GM23338 (cell line): ENCODE measurements around the gene SIDT2. TPM values are rescaled to one million over a fixed set of nuclear protein-coding genes. Genes with fewer than 3 reads are reported as not detected.
"Not testable (repeated sequence)": the region's sequence is repeated elsewhere in the genome, so short reads cannot be mapped to it uniquely, and the experiment has no call there.

Source experiments
- ATAC-seq: fragments of 200-7000 bp; cut with Tn5 transposase; 3 replicates; pipeline ENCODE4 v1.9.1; 2020
- DNase-seq: peaks from one replicate; pipeline ENCODE4 v3.0.0-alpha.2; 2015; ENCODE audit warnings: low spot score
- H2AFZ ChIP-seq: fragments of 200-600 bp; sonication (generic); 2 replicates; pipeline ENCODE4 v1.8.0; 2016; ENCODE audit warnings: antibody characterized with exemption, mild to moderate bottlenecking, moderate library complexity
- H3F3A ChIP-seq: fragments of 200-600 bp; sonication (generic); replicated peaks from 2 replicates; pipeline ENCODE4 v1.8.0; 2017; ENCODE audit warnings: antibody characterized with exemption, mixed run types, low read depth
- H3K27ac ChIP-seq: fragments of 200-600 bp; sonication (generic); 2 replicates; pipeline ENCODE4 v1.6.1; 2016; ENCODE audit warnings: low read depth
- H3K27me3 ChIP-seq: fragments of 200-600 bp; sonication (generic); 2 replicates; pipeline ENCODE4 v1.8.0; 2016; ENCODE audit warnings: mild to moderate bottlenecking, mixed run types, moderate library complexity; ENCODE audit not compliant: insufficient read depth
- H3K36me3 ChIP-seq: fragments of 200-600 bp; sonication (generic); 2 replicates; pipeline ENCODE4 v1.8.0; 2016; ENCODE audit warnings: mild to moderate bottlenecking; ENCODE audit not compliant: insufficient read depth
- H3K4me1 ChIP-seq: fragments of 200-600 bp; sonication (generic); 2 replicates; pipeline ENCODE4 v1.8.0; 2016; ENCODE audit warnings: mild to moderate bottlenecking, moderate library complexity; ENCODE audit not compliant: insufficient read depth
- H3K4me2 ChIP-seq: fragments of 200-600 bp; sonication (generic); 2 replicates; pipeline ENCODE4 v1.7.1; 2017; ENCODE audit warnings: mixed run types
- H3K4me3 ChIP-seq: fragments of 200-600 bp; sonication (generic); 2 replicates; pipeline ENCODE4 v1.6.1; 2016; ENCODE audit warnings: mixed run types
- H3K79me2 ChIP-seq: fragments of 200-600 bp; sonication (generic); replicated peaks from 2 replicates; pipeline ENCODE4 v1.8.0; 2017; ENCODE audit warnings: mild to moderate bottlenecking; ENCODE audit not compliant: insufficient read depth
- H3K9me2 ChIP-seq: fragments of 200-600 bp; sonication (generic); 2 replicates; pipeline ENCODE4 v1.8.0; 2017; ENCODE audit not compliant: insufficient read depth
- H4K20me1 ChIP-seq: fragments of 200-600 bp; sonication (generic); replicated peaks from 2 replicates; pipeline ENCODE4 v1.8.0; 2017; ENCODE audit warnings: mild to moderate bottlenecking; ENCODE audit not compliant: insufficient read depth
- H3K27ac Mint-ChIP-seq: 2 replicates; pipeline ENCODE4 v1.8.0; 2020; ENCODE audit warnings: inconsistent platforms, mild to moderate bottlenecking, moderate library complexity, mixed read lengths
- H3K27me3 Mint-ChIP-seq: 3 replicates; pipeline ENCODE4 v1.8.0; 2022; ENCODE audit warnings: low read depth, mild to moderate bottlenecking, moderate library complexity, mixed read lengths, inconsistent platforms; ENCODE audit not compliant: insufficient read depth, poor library complexity
- H3K36me3 Mint-ChIP-seq: 3 replicates; pipeline ENCODE4 v1.8.0; 2021; ENCODE audit warnings: low read depth, mild to moderate bottlenecking, inconsistent platforms, moderate library complexity, mixed read lengths
- H3K4me1 Mint-ChIP-seq: 3 replicates; pipeline ENCODE4 v1.8.0; 2020; ENCODE audit warnings: mild to moderate bottlenecking, inconsistent platforms, mixed read lengths
- H3K4me3 Mint-ChIP-seq: 3 replicates; pipeline ENCODE4 v1.8.0; 2021; ENCODE audit warnings: moderate library complexity, mild to moderate bottlenecking, inconsistent platforms, mixed read lengths
- H3K9me3 Mint-ChIP-seq: 3 replicates; pipeline ENCODE4 v1.8.0; 2020; ENCODE audit warnings: moderate library complexity, mild to moderate bottlenecking, inconsistent platforms, mixed read lengths
- POLR2AphosphoS5 ChIP-seq: IDR thresholded peaks from 2 replicates; pipeline ENCODE4 v1.6.1; 2016; ENCODE audit warnings: antibody characterized with exemption, low read depth
- polyA plus RNA-seq: library from polyadenylated mRNA; unstranded; fragments of >200 nt; fragmentation: Nextera tagmentation; extraction: Ambion mirVana; gene quantifications from 2 replicates; pipeline ENCODE4 v1.2.1, GENCODE V29; 2016
- total RNA-seq: library from RNA; depleted of rRNA; stranded (reverse); fragments of >200 nt; shearing (Covaris generic); gene quantifications from 2 replicates; pipeline ENCODE4 v1.2.3, GENCODE V29; 2014
- TF ChIP-seq, protein P1 (sequence below), 2 experiments: fragments of 200-600 bp in 1 of 2; sonication (generic) in 1 of 2; conservative IDR thresholded peaks; 2 replicates each; pipeline versions ENCODE4 v1.5.1 to v1.6.1; 2016 to 2017; ENCODE audit warnings: antibody characterized with exemption in 2 of 2, low read depth in 2 of 2, mild to moderate bottlenecking in 2 of 2, moderate library complexity in 1 of 2

The SIDT2 gene
- total and polyA plus RNA-seq, 2 experiments from 2014 or later, result 7.5 to 12.1 TPM

DNA sequence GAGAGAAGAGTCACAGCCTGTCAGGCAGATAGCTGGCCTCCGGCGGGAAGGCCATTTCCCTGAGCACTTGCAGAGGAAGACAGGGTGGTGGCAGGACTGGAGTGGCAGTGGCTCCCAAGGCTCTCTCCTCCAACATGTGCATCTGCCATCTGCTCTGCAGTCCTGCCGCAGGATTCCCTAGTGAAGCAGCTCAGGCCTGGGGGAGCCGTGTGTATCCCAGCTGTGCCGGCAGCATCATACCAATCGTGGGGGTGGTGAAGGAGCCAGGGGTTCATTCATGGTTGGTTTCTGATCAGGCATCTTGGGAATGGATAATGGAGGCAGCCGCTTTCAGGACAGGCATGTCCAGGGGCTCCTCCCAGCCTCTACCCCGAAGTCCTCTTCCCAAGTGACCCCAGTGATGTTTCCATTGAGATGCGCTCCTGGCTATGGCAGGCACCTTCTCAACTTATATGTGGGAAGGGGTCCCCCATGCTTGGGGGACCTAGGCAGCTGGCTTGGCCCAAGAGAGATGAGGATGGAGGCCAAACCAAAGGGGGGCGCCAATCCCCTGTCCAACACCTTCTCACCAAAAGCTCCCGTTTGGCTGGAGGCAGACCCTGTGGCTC lies 26.8 kb downstream of the SIDT2 start:
- Histone ChIP-seq H3K4me1 (peaks cover 9% of the 10 kb centered on the region), H2AFZ (no peak overlapping the region), H3K79me2 (peaks cover 13% of the 10 kb centered on the region), H3K36me3 (no peaks in the 10 kb centered on the region), H3K4me2 (no peak overlapping the region), H3F3A (0 out of 2 replicates have a peak, but pooled peaks cover 5% of the 10 kb centered on the region), H3K27me3 (no peaks in the 10 kb centered on the region), H3K4me3 (no peak overlapping the region), H4K20me1 (no peaks in the 10 kb centered on the region), H3K27ac (0 out of 2 replicates have a peak overlapping the region, but pooled peaks have one; percentile 45), H3K9me2 (no peaks in the 10 kb centered on the region)
- Mint-ChIP-seq H3K4me3 (no peak overlapping the region), H3K9me3 (no peaks in the 10 kb centered on the region), H3K27me3 (peaks cover 16% of the 10 kb centered on the region), H3K36me3 (peaks cover 32% of the 10 kb centered on the region), H3K27ac (no peak overlapping the region), H3K4me1 (peaks cover 15% of the 10 kb centered on the region)
- DNase-seq, result no peak
- TF ChIP-seq POLR2AphosphoS5, result no peak
- TF ChIP-seq, protein P1, sequence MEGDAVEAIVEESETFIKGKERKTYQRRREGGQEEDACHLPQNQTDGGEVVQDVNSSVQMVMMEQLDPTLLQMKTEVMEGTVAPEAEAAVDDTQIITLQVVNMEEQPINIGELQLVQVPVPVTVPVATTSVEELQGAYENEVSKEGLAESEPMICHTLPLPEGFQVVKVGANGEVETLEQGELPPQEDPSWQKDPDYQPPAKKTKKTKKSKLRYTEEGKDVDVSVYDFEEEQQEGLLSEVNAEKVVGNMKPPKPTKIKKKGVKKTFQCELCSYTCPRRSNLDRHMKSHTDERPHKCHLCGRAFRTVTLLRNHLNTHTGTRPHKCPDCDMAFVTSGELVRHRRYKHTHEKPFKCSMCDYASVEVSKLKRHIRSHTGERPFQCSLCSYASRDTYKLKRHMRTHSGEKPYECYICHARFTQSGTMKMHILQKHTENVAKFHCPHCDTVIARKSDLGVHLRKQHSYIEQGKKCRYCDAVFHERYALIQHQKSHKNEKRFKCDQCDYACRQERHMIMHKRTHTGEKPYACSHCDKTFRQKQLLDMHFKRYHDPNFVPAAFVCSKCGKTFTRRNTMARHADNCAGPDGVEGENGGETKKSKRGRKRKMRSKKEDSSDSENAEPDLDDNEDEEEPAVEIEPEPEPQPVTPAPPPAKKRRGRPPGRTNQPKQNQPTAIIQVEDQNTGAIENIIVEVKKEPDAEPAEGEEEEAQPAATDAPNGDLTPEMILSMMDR (conservative IDR thresholded peaks at IDR 0.05; ENCODE audit: low read depth in 2 of 2), result peak; percentile 48 to 55
- peak; percentile 5 for ATAC-seq

DNA sequence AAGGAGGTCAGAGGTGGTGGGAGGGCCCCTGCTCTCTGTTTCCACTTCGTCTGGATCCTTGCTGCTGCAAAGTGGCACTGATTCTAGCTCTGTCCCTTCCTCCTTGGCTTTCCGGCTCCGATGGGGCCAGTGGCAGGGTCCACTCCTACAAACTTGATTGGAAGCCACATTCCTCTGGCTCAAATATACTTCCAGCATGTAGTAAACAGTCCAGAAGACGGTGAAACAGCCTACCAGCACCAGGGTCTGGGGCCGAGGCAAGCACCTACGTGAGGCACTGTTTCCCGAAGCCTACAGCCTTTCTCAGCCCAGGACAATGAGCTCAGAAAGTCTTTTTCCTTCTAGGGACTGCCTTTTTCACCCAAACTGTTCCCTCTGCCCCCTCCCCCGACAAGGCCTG lies 27.6 kb downstream of the SIDT2 start:
- not testable (repeated sequence) for H3K4me1 Mint-ChIP-seq, H2AFZ ChIP-seq, H3K4me3 Mint-ChIP-seq, H3K4me2 ChIP-seq, H4K20me1 ChIP-seq, H3K79me2 ChIP-seq, H3K27ac ChIP-seq, ATAC-seq, H3K4me1 ChIP-seq, H3K9me2 ChIP-seq, H3K27me3 Mint-ChIP-seq, H3F3A ChIP-seq, H3K4me3 ChIP-seq, H3K36me3 ChIP-seq, H3K27me3 ChIP-seq, DNase-seq, H3K9me3 Mint-ChIP-seq
- H3K36me3 Mint-ChIP-seq, result peaks cover 30% of the 10 kb centered on the region
- H3K27ac Mint-ChIP-seq, result 0 out of 2 replicates have a peak overlapping the region, but pooled peaks have one; percentile 53

DNA sequence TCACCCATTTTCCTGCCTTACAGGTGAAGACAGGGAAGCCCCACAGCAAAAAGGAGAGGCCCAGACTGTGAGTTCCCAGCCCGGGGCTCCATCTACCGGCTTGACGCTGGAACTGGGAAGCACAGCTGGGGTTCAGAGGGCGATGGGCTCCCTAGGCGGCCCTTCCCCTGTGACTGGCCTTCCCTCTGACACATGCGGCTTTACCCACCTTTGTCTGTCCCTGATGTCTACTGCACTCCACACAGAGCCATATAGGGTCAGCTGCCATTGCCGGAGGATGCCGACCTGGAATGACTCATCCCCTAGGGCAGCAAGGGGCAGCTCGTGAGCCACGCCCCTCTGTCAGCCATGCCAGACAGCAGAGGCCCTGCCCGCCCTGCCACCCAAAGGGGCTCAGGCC lies 28.3 kb downstream of the SIDT2 start:
- H3K9me3 Mint-ChIP-seq, H4K20me1 ChIP-seq, H3K4me1 ChIP-seq, H2AFZ ChIP-seq, H3K27me3 Mint-ChIP-seq, H3K4me1 Mint-ChIP-seq, H3K79me2 ChIP-seq, H3K4me3 ChIP-seq, H3F3A ChIP-seq, H3K4me2 ChIP-seq, H3K9me2 ChIP-seq, H3K27ac ChIP-seq, H3K27ac Mint-ChIP-seq, H3K27me3 ChIP-seq, H3K4me3 Mint-ChIP-seq, H3K36me3 ChIP-seq: not testable (repeated sequence)
- ATAC-seq (peak; percentile 32), DNase-seq (peak; percentile 44)
- peaks cover 29% of the 10 kb centered on the region for H3K36me3 Mint-ChIP-seq
- TF ChIP-seq, protein P1 (conservative IDR thresholded peaks at IDR 0.05; ENCODE audit: low read depth in 2 of 2), result peak in 1 of 2 experiments; percentile 36; a peak in 2 of 4 replicates

DNA sequence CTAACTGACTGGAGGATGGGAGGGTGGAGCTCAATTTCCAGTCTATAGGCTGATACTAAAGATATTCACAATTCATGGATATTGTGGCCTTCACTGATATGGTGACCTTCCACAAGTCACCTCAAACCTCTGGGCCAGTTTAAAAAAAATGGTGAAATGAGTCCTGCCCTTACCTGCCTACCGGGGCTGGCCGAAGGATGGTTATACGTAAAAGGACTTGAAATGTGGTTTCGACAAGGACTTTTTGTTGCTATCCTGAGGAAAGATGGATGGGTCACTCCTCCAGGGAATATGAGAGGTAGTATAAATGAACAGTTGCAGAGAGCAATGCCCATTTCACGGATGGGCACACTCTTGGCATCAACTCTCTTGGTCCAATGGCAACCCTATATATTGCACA lies 28.9 kb downstream of the SIDT2 start:
- peaks cover 29% of the 10 kb centered on the region for H3K36me3 Mint-ChIP-seq
- H3K79me2 ChIP-seq, H2AFZ ChIP-seq, H3K4me3 ChIP-seq, H3K4me1 ChIP-seq, H3K27ac Mint-ChIP-seq, H3F3A ChIP-seq, ATAC-seq, H3K4me3 Mint-ChIP-seq, H3K27ac ChIP-seq, H3K27me3 Mint-ChIP-seq, H4K20me1 ChIP-seq, DNase-seq, H3K27me3 ChIP-seq, H3K9me3 Mint-ChIP-seq, H3K4me1 Mint-ChIP-seq, H3K36me3 ChIP-seq, H3K9me2 ChIP-seq, H3K4me2 ChIP-seq: not testable (repeated sequence)
